Smooth muscle cell of the brain vasculature (primary cell): ENCODE data around the gene C1orf87.

ENCODE experiments used
- DNase-seq: peaks from one replicate; pipeline ENCODE4 v3.0.0-alpha.2; 2012; ENCODE audit warnings: low read depth, low spot score

Gene C1orf87

DNA sequence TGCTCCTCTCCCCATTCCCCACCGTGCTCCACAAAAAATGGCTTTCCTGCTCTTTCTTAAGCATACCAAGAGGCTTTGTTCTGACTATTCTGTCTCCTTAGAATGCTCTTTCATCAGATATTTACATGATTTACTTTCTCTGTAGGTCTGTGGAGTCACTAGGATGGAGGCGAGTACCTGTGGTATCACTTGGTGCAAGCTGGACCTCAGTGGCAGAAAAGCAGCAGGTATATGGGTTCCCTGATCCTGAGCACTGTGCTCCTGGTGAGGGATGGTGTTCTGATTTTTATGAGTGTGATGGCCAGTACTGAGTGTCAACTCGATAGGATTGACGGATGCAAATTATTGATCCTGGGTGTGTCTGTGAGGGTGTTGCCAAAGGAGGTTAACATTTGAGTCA is 10.0 kb downstream of the C1orf87 start:
- no peak for DNase-seq

DNA sequence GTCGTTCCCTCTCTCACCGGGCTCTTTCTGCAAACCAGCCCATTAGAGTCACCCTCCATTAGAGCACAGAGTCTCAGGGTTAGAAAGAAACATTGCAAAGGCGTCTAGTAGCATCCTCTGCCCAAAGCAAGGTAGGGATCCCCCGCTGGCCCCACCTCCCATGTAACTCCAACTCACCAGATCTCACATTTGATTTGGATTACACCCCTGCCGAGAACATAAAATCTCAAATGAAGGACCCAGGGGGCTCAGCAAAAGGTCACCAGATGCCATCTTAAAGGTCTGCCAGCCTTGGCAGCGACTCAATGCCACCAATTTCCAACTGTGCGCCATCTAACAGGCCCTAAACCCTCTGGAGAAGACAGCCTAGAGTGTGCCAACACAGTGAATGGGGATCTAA is 14.1 kb downstream of the C1orf87 start:
- no peak for DNase-seq

DNA sequence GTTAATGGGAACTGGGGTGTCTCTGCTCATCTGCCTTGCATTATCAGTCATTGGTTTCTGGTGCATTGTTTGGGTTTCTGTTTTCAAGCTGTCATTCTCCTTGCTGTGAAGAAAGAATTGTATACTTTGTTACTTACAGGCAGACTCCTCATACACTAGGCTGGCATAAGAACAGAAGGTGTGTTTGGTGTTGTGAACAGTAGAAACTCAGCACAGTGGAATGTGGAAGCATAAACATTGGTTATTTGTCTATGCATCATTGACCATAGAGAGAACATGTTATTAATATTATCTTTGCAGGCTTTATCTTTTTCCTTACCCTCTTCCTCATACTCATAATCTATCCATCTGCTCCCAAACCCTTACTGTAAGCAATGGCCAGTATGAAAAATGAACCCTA is 18.2 kb downstream of the C1orf87 start:
- DNase-seq, result no peak

DNA sequence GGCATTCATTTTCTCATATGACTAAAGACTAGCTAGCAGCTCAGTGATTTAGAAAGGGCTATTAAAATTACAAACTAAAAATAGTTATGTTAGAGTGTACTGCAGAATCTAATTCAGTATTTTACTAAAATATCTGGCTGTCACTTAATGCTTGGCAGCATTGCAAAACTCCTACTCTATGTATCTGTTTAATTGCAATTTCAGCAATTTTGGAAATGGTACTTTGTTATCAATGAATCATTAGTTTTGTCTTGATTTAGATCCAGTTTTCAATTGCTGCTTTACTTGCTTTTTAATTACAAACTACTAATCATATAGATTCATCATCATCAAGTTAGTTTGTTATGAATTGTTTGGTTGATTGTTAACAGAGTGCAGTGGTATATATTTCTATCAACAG is 19.2 kb downstream of the C1orf87 start:
- DNase-seq, result no peak

DNA sequence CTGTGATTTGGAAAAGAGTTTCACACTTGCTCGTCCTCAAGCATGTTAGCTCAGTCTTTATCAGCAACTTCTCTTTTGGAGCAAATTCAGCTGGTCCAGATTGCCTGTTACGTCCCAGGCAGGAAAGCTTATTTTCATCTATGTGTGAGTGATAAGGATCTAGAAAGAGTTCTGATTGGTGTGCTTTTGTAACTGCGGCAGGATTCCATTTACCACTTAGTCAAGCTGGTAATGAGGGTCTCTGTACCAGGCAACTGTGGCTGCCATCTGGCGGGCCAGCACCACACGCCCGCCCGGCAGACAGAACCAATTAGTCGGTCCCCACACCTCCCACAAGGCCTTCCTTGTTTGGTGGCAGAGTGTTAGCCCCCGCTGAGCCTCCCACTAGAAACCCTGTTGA is 21.0 kb downstream of the C1orf87 start:
- DNase-seq, result no peak

DNA sequence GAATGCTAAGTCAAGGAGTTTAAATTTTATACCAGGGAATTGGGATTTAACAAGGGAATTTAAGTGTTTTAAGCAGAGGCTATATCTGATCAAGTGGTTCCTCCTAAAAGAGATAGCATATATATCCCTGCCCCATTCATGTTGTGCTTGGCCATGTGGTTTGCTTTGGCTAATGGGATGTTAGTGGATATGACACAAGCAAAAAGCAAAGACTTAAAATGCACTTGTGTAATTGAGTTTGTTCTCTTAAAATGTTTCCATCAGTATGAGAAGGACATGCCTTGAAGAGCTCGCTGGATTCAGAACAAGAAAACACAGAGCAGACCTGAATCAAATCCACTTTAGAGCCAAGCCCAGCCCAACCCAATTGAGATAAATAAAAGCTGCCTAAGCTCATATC is 22.4 kb downstream of the C1orf87 start:
- DNase-seq, result no peak

DNA sequence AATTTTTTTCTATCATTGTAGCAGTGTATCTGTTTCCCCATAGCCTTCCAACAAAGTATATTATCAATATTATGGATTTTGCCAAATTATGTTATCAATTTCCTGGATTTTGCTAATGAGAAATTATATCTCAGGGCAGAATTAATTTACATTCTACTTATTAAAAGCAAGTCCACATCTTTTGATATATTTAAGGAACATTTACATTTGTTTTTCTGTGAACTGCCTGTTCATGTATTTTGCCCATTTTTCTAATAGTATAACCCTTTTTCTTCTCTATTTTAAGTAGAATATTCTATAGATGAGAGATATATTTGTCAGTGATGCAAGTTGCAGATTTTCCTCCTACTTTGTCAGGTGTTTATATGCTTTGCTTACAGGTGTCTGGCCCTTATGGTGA is 24.4 kb downstream of the C1orf87 start:
- DNase-seq, result no peak

DNA sequence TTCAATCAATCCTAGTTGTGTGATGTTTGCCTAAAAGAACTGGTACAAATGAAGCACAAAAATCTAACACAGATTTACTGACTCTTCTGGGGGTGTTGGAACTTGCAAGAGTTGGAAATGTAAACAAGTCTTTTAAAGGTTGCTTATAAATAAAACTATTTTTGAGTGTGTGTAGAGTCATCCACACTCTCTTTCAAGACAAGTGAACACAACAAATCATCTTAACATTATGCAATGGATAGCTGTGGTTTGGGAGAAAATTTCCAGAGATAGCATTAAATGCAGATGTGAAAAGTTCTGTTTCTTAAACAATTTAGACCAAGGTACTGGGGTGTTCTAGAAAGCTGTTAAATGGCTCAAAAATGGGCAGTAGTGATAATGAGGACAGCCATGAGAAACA is 28.7 kb downstream of the C1orf87 start:
- DNase-seq, result no peak

DNA sequence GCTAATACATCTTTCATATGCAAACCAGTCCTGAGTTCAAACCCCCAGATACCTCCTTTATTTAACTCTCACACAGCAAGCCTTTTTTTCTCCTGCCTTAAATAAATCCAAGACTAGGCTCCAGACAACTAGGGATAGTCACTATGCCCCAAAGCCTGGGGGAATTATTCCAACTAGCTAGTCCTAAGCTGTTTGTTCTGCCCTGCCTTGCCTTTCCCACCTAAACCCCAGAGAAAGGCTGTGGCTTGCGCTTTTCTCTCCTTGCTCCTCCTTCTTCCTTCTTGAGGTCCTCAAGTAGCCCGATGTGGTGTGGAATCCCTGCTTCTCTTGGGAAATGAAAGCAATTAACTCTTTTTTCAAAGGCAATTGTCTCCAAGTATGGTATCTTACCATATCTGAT is 31.8 kb downstream of the C1orf87 start:
- DNase-seq, result no peak

DNA sequence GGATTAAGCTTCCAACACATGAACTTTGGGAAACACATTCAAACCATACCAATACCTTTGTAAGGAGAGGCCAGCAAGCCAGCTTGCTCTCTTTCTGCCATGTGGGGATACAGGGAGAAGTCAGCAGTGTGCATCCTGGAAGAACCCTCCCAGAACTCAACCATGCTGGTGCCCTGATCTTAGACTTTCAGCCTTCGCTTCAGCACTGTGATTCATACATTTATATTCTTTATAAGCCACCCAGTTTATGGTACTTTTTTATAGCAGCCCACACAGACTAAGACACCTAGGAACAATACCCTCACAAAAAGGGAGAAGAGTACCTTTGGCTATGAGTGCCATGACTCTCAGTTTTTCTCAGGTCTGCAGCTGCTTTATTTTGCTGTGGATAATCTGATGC is 35.9 kb downstream of the C1orf87 start:
- DNase-seq, result no peak

DNA sequence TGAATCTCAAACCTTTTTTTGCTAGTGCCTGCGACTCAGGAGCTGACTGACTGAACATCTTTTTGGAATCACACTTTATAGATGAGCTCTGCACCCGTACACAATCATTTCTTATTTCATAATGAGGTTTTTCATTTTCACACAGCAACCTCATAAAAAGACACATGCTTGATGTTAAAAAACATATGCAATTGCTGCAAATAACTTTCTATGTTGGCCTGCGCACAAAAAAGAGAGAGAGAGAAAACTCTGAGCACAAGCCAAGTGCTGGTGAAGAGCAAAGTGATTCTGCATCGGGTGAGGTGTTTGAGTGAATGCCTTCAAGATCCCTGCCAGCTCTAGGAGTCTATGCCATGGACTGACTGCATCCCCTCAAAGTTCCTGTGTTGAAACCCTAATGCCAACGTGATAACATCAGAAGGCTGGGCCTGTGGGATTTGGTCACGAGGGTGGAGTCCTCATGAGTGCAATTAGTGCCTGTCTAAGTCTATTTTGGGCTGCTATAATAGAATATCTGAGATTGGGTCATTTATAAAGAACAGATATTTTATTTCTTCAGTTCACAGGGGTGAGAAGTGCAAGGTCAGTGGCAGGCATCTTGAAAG is 36.6 kb downstream of the C1orf87 start:
- no peak for DNase-seq

DNA sequence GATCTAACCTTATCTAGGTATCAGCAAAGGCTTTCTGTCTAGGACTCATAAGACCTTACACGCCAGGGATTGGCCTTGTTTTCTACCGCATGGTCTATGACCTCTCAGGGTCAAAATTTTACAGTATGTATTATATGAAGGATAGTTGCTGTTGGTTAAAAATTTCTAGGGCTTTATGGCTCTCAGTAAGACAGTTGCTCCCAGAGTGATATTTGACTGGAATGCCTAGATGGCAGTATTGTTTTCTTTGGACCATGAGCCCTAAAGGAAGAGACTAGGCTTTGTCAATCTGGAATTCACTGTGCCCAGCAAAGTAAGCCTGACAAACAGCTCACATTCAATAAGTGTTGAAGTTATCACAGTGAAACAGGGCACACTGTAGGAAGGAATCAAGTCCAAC is 37.6 kb downstream of the C1orf87 start:
- DNase-seq, result no peak

DNA sequence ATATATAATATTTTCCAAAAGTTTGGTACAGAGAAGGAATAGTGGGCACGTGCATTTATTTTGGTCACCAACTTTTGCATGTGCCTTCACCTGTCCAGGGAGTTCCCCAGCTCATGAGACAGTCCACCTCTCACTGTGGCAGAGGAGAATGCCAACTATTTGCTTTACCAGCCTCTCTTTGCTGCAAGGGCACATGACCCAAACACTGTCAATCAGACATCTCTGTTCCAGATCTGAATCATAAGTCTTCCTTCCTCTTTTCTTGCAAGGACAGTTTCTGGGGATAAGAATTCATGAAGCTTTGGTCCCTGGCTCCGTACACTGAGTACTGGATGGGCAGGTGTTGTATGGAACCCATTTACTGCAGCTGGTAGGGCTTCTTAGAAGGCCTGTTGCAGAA is 38.6 kb downstream of the C1orf87 start:
- DNase-seq, result no peak

DNA sequence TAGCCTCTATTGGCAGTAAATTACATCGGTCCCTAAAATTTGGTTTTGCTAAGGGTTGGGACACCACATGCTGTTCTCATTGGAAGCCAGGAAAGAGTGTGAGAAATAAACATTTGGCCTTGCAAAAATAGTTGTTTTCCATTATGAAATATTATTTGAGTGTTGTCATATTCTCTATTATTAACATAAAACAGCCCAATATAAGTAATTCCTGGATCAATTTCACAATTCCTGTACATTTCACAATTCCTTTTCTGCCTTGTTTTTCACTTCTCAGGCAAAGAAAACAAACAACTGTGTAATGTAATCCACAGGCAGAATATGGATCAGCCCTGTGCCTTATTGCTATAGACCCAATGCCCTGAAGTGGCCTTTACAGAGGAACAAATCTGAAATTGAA is 40.5 kb downstream of the C1orf87 start:
- no peak for DNase-seq

DNA sequence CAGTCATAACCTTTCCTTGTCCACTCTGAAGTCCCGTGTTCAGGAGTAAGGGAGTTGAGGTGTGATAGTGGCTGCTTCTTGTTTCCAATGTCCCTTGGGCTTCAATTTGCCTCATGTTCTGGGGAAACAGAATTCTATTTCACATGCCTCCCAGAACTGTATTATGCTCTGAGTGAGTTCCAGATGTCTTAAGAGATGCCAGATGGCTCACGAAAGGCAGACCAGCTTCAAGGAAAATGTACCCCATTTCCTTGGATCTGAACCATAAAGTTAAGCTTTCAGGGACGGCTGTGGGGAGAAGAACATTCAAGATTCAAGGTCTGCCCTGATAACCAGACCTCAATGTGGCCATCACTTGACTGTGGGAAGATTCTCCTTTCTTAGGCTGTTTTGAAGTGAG is 42.4 kb downstream of the C1orf87 start:
- DNase-seq, result no peak

DNA sequence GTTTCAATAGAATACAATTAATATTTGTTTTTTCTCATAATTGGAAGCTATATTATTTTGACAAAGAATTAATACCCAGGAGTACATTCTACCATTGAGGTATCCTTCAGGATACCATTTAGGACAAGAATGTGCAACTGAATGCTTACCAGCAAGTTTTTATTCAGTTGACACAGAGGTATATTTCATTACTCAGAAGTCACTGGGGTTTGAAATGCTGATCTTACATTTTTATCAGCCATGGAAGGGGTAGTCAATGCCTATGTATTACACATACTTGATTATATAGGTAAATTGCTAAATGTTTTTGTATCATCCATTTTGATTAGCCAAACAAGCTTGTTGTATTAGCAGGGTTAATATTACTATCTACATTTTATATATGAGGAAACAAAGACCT is 48.0 kb downstream of the C1orf87 start:
- no peak for DNase-seq

DNA sequence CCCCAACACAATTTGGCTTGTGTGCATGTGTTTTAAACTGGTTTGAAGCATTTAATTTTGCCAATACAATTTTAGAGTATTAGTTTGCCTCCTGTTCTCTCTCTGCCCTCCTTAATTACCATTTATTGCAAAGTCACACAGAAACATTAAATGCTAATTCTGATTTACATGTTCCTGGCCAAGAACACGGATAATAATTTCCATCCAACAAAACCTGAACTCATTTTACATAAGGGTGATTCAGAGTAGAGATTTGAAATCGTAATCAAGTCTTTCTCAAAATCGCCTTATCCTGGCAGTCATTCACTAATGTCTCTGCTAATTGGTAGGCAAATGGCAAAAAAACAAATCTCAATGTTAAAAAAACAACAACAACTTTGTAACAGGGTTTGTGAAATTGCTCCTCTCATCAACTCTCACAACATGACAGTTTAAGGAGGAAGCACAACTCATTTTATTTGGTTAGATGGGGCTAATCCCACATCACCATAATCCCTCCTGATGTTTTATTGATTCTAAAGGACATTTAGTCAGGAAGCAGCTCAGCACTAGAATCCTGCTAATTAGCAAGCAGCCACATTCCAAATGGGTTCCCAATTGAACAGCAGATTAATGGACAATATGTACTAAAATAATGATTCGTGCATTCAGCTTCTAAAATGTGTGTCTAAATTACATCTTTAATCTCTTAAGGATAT is 55.9 kb downstream of the C1orf87 start:
- no peak for DNase-seq

DNA sequence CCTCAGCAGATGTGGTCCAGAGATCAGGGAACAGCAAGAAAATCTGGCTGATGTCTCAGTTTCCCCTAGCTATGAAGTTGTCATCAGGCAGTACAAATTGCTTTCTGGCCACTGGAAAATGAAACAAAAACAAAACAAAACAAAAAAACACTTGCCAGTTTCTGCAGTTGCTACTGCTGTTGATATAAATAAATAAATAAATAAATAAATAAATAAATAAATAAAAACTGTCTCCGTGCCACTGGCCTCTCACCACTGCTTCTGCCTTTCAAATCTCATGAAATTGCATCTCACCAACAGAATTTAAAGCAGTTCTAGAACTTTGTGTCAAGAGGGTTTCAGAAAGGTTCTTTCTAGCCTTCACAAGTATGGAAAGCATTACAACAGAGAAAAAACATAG is 62.9 kb downstream of the C1orf87 start:
- DNase-seq, result no peak

DNA sequence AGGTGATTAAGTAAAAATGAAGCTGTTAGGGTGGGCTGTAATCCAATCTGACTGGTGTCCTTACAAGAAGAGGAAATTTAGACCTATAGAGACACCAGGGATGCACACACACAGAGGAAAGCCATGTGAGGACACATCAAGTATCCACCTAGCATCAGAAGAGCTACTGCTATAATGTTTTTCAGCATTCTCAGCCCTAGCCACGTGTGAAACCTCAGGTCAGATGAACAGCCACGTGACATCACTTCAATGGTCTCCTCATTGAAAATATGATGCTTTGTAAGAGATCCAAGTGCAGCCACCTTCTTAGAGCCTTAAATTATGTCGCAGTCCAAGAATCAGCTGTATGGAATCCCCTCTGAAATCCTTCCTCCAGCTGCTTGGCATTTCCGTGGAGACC is 65.1 kb downstream of the C1orf87 start:
- no peak for DNase-seq

DNA sequence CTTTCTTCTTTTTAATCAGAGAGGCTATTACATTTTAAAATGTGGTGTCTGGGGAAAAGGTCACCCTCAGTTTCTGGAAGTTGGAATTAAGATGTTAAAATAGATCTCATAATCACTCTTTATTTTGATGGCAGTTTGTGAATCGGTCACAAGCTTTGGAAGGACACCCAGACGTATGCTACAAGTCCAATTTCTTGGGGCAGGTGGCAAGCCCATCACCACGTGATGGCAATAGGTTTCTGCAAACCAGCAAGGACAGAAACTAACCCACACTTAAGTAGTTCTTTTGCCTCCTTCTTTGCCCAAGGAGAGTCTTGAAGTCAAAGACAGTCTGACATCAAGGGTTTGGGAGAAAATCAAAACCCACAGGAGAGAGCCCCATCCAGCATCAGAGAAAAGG is 72.9 kb downstream of the C1orf87 start:
- no peak for DNase-seq

DNA sequence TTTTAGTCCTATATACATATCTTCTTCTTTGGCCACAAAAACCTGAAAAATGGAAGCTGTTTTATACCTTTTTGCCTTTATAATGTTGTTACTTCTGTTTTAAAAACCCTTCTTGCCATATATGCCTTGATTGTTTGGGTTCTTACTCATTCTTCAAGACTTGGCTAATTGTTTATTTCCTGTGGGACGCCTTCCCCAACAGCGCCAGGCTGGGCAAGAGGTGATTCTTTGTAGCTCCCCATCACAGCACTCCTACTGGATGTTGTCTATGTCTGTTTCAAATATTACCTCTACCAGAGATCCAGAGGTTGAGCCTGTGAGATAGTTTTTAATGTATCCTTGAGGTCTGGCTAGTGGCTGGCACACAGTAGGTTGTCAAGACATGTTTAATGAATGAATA is 73.8 kb downstream of the C1orf87 start:
- no peak for DNase-seq

DNA sequence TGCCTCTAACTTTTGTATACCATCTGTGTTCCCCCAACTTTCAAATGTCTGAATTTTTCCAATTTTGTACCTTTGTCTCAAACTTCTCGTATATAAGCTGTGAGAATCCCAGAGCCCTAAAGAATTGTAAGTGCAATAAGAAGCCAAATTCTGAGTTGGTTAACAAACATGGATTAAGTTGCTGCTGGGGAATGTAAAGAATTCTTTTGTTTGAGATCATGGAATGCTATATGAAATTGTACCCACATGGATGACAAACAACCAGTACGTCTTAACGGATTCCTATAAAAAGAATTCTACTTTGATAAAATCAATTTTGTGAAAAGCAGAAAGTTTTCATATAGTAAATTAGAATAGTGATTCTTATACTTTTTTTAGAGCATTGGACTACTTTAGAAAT is 74.6 kb downstream of the C1orf87 start:
- DNase-seq, result no peak

DNA sequence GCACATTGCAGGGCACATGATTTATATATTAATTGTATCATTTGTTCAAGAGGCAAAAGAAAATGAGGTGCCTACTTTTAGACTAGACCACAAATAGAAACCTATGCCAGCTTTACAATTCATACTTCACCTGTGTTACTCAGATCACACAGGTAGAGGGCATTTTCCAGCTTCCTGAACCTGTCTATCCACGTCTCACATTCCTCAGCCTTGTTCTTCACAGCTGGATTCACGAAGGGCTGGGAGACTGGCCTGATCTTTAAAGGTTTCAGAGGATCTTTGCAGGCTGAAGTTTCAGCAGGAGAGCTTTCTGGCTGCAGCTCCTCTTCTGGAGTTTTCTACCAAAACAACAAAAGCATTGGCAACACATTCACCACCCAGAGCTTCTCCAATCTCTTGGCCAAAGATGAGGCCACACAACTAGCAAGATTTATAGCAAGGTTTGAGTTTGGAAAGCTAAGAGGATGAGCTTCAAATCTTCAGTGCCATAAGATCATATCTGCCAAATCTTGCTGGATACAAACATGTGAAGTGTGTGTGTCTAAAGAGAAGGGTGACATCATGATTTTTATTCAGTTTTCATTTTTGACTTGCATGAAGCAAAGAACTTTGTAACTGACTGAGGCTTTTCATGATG is 76.0 kb downstream of the C1orf87 start:
- no peak for DNase-seq
